WTC11 (cell line): Measurements from ENCODE around the gene SLBP. TPM values are rescaled to one million over a fixed set of nuclear protein-coding genes. Genes with fewer than 3 reads are reported as not detected.

Experiments used
- ATAC-seq: fragments of 200-7000 bp; cut with Tn5 transposase; 2 replicates; pipeline ENCODE4 v1.10.0; 2021; ENCODE audit warnings: mild to moderate bottlenecking, moderate library complexity
- CTCF ChIA-PET: fragments of 300-600 bp; sonication (Branson Sonifier 250); formaldehyde crosslinking; loops from one replicate; lab custom pipeline; 2021; ENCODE audit warnings: antibody characterized with exemption; lab: Charles Lee
- POLR2A ChIA-PET: fragments of 350-600 bp; sonication (Branson Sonifier 250); formaldehyde crosslinking; loops from one replicate; lab custom pipeline; 2021; ENCODE audit warnings: antibody characterized with exemption; lab: Charles Lee
- DNase-seq: peaks from one replicate; pipeline ENCODE4 v3.0.0; 2021; ENCODE audit warnings: low spot score
- H3K27ac Mint-ChIP-seq: 2 replicates; pipeline ENCODE4 v1.8.0; 2021; ENCODE audit warnings: mixed read lengths
- H3K27me3 Mint-ChIP-seq: 2 replicates; pipeline ENCODE4 v1.8.0; 2021; ENCODE audit warnings: low read depth, mild to moderate bottlenecking, moderate library complexity, mixed read lengths
- H3K36me3 Mint-ChIP-seq: 2 replicates; pipeline ENCODE4 v1.8.0; 2021; ENCODE audit warnings: mixed read lengths
- H3K4me1 Mint-ChIP-seq: 2 replicates; pipeline ENCODE4 v1.8.0; 2022; ENCODE audit warnings: mixed read lengths
- H3K4me3 Mint-ChIP-seq: 2 replicates; pipeline ENCODE4 v1.8.0; 2021; ENCODE audit warnings: mild to moderate bottlenecking, moderate library complexity, mixed read lengths
- H3K9me3 Mint-ChIP-seq: 2 replicates; pipeline ENCODE4 v1.8.0; 2021; ENCODE audit warnings: mixed read lengths
- ATF3 ChIP-seq: sonication (generic); formaldehyde crosslinking; conservative IDR thresholded peaks from 2 replicates; pipeline ENCODE4 v1.8.1; 2022; ENCODE audit warnings: mild to moderate bottlenecking, missing genetic modification reagents
- E2F1 ChIP-seq: sonication (generic); formaldehyde crosslinking; IDR thresholded peaks from 2 replicates; pipeline ENCODE4 v1.8.0; 2022; ENCODE audit warnings: mild to moderate bottlenecking, missing genetic modification reagents
- FOXJ3 ChIP-seq: sonication (generic); formaldehyde crosslinking; IDR thresholded peaks from 2 replicates; pipeline ENCODE4 v1.9.0; 2021; ENCODE audit warnings: missing genetic modification reagents, mild to moderate bottlenecking, borderline replicate concordance
- FOXP4 ChIP-seq: sonication (generic); formaldehyde crosslinking; IDR thresholded peaks from 2 replicates; pipeline ENCODE4 v1.8.0; 2022; ENCODE audit warnings: mild to moderate bottlenecking, missing genetic modification reagents
- IRF1 ChIP-seq: sonication (generic); formaldehyde crosslinking; IDR thresholded peaks from 2 replicates; pipeline ENCODE4 v1.8.0; 2023; ENCODE audit warnings: missing genetic modification reagents
- KAT7 ChIP-seq: sonication (generic); formaldehyde crosslinking; IDR thresholded peaks from 2 replicates; pipeline ENCODE4 v1.8.1; 2023; ENCODE audit warnings: missing genetic modification reagents, mild to moderate bottlenecking, borderline replicate concordance
- NFATC4 ChIP-seq: fragments of 250-450 bp; sonication (Bioruptor Pico); IDR thresholded peaks from 2 replicates; pipeline ENCODE4 v1.9.0; 2021; ENCODE audit warnings: mild to moderate bottlenecking
- SMAD3 ChIP-seq: sonication (generic); formaldehyde crosslinking; IDR thresholded peaks from 2 replicates; pipeline ENCODE4 v1.8.0; 2022; ENCODE audit warnings: missing genetic modification reagents, mild to moderate bottlenecking, borderline replicate concordance
- STAT6 ChIP-seq: sonication (generic); formaldehyde crosslinking; conservative IDR thresholded peaks from 2 replicates; pipeline ENCODE4 v1.8.1; 2023; ENCODE audit warnings: mild to moderate bottlenecking, low read depth, missing genetic modification reagents, moderate library complexity
- ZNF263 ChIP-seq: sonication (generic); formaldehyde crosslinking; IDR thresholded peaks from 2 replicates; pipeline ENCODE4 v1.8.1; 2022; ENCODE audit warnings: low read depth, mild to moderate bottlenecking, moderate library complexity, missing genetic modification reagents
- ZNF423 ChIP-seq: fragments of 250-450 bp; sonication (Bioruptor Pico); IDR thresholded peaks from 2 replicates; pipeline ENCODE4 v2.1.2; 2022; ENCODE audit warnings: mild to moderate bottlenecking, moderate library complexity
- total RNA-seq: library from RNA; stranded (reverse); gene quantifications from 3 replicates; pipeline ENCODE4 v1.2.3, GENCODE V29; 2021

Gene SLBP
- total RNA-seq, 1 experiment from 2014 or later, result 40.2 TPM

- Mint-ChIP-seq H3K9me3 (no peaks in the 10 kb centered on the region), H3K27me3 (0 out of 2 replicates have a peak, but pooled peaks cover 2% of the 10 kb centered on the region), H3K27ac (no peak overlapping the region), H3K4me1 (no peaks in the 10 kb centered on the region), H3K36me3 (no peaks in the 10 kb centered on the region), H3K4me3 (no peak overlapping the region)
- no peak for ATAC-seq
- CTCF ChIA-PET, result interaction anchor here (0.9 kb wide), 1 partner anchor 13 kb away, joined by 4 read pairs; no protein-coding TSS in a partner anchor
- no peak for TF ChIP-seq FOXP4 (CRISPR knock-in tag)
- no peak for DNase-seq
- POLR2A ChIA-PET, result no interaction called here
These were observed 43.2 kb upstream of the SLBP start for GRCh38 chr4:1755297-1755696.

GRCh38 chr4:1754336-1754735 is 42.2 kb upstream of the SLBP start:
- no peak overlapping the region for H3K27ac Mint-ChIP-seq
- no peak for ATAC-seq
- no peaks in the 10 kb centered on the region for H3K4me1 Mint-ChIP-seq
- H3K27me3 Mint-ChIP-seq, result 0 out of 2 replicates have a peak, but pooled peaks cover 2% of the 10 kb centered on the region
- no peak for DNase-seq
- H3K4me3 Mint-ChIP-seq, result no peak overlapping the region
- H3K9me3 Mint-ChIP-seq, result no peaks in the 10 kb centered on the region
- CTCF ChIA-PET, result interaction anchor here (0.8 to 1.3 kb wide), 3 partner anchors 13 to 56 kb away, joined by 3 to 18 read pairs (median 3); no protein-coding TSS in a partner anchor
- POLR2A ChIA-PET, result interaction anchor here (1.1 kb wide), 1 partner anchor 38 kb away, joined by 4 read pairs; no protein-coding TSS in a partner anchor
- no peaks in the 10 kb centered on the region for H3K36me3 Mint-ChIP-seq
- no peak for TF ChIP-seq SMAD3 (CRISPR knock-in tag)
- TF ChIP-seq NFATC4 (CRISPR knock-in tag), result no peak

GRCh38 chr4:1753697-1754311 is 41.7 kb upstream of the SLBP start:
- no peak overlapping the region for H3K27ac Mint-ChIP-seq
- H3K36me3 Mint-ChIP-seq, result no peaks in the 10 kb centered on the region
- 0 out of 2 replicates have a peak, but pooled peaks cover 2% of the 10 kb centered on the region for H3K27me3 Mint-ChIP-seq
- ChIA-PET POLR2A (interaction anchor here (1.1 kb wide), 1 partner anchor 39 kb away, joined by 4 read pairs; no protein-coding TSS in a partner anchor), CTCF (interaction anchor here (0.8 to 1.3 kb wide), 3 partner anchors 14 to 56 kb away, joined by 3 to 18 read pairs (median 3); no protein-coding TSS in a partner anchor)
- no peak overlapping the region for H3K4me3 Mint-ChIP-seq
- ATAC-seq, result no peak
- DNase-seq, result no peak
- TF ChIP-seq ZNF423 (CRISPR knock-in tag) (no peak), STAT6 (CRISPR knock-in tag) (no peak), ZNF263 (CRISPR knock-in tag) (no peak), KAT7 (CRISPR knock-in tag) (no peak), IRF1 (no peak), ATF3 (CRISPR knock-in tag) (no peak), E2F1 (CRISPR knock-in tag) (no peak), FOXJ3 (no peak)
- no peaks in the 10 kb centered on the region for H3K4me1 Mint-ChIP-seq
- H3K9me3 Mint-ChIP-seq, result no peaks in the 10 kb centered on the region
